Stimulated activated CD8-positive, alpha-beta memory T cell treated with anti-CD3 and anti-CD28 coated beads, Interleukin-2, amount 100 ng/mL, for 48 hours (primary cell): ENCODE measurements around the gene MARCHF11.
A peak's percentile ranks its signal among the peaks of the same experiment; 100 is the strongest.

Source experiments
- DNase-seq, 2 donors: peaks; one replicate each; pipeline ENCODE4 v3.0.0-alpha.2; 2020; ENCODE audit warnings: low read depth in 2 of 2

MARCHF11 gene

GRCh38 chr5:16179511-16179935 lies at the start of gene MARCHF11:
MARCHF11 (minus strand) TSS chr5:16179791; CDS start chr5:16179575, 216 bp downstream.
- no peak for DNase-seq

GRCh38 chr5:16225927-16226326 lies 46.3 kb upstream of the MARCHF11 start:
- no peak for DNase-seq

- DNase-seq: no peak
Observed at GRCh38 chr5:16192311-16192710, 12.7 kb upstream of the MARCHF11 start.

- no peak for DNase-seq
Observed at GRCh38 chr5:16180789-16181082, 1.1 kb upstream of the MARCHF11 start.

- DNase-seq: no peak
Observed at GRCh38 chr5:16179936-16180788, 571 bp upstream of the MARCHF11 start.

GRCh38 chr5:16178745-16179372 lies 732 bp downstream of the MARCHF11 start:
- DNase-seq: peak; percentile 3 to 17

- no peak for DNase-seq
Observed at GRCh38 chr5:16169550-16169949, 10.0 kb downstream of the MARCHF11 start.

GRCh38 chr5:16160706-16161105 lies 18.9 kb downstream of the MARCHF11 start:
- DNase-seq: no peak

- DNase-seq: no peak
Observed at GRCh38 chr5:16159636-16160035, 20.0 kb downstream of the MARCHF11 start.

- DNase-seq: no peak
Observed at GRCh38 chr5:16156152-16156551, 23.4 kb downstream of the MARCHF11 start.

GRCh38 chr5:16152601-16153568 lies 26.7 kb downstream of the MARCHF11 start:
- DNase-seq: no peak

GRCh38 chr5:16149621-16150020 lies 30.0 kb downstream of the MARCHF11 start:
- no peak for DNase-seq

GRCh38 chr5:16147179-16147900 lies 32.3 kb downstream of the MARCHF11 start:
- DNase-seq: no peak

GRCh38 chr5:16144416-16144815 lies 35.2 kb downstream of the MARCHF11 start:
- no peak for DNase-seq

- DNase-seq: no peak
Observed at GRCh38 chr5:16143361-16144049, 36.1 kb downstream of the MARCHF11 start.

GRCh38 chr5:16140944-16141343 lies 38.6 kb downstream of the MARCHF11 start:
- DNase-seq: no peak

GRCh38 chr5:16140417-16140816 lies 39.2 kb downstream of the MARCHF11 start:
- DNase-seq: no peak

- DNase-seq: no peak
Observed at GRCh38 chr5:16137177-16137576, 42.4 kb downstream of the MARCHF11 start.

- DNase-seq: no peak
Observed at GRCh38 chr5:16135506-16135905, 44.1 kb downstream of the MARCHF11 start.

GRCh38 chr5:16135003-16135402 lies 44.6 kb downstream of the MARCHF11 start:
- DNase-seq: no peak

- DNase-seq: no peak
Observed at GRCh38 chr5:16134204-16134603, 45.4 kb downstream of the MARCHF11 start.
